ENCODE measurements around the gene E2F6.
A peak's percentile ranks its signal among the peaks of the same experiment; 100 is the strongest.

E2F6 gene

GRCh38 chr2:11466307-11467128 lies 557 bp upstream of the E2F6 start:
- H3K27ac ChIP-seq (ENCODE audit: low read depth, low read length): no peak overlapping the region

GRCh38 chr2:11465110-11465484 lies 864 bp downstream of the E2F6 start:
- H2BK5ac ChIP-seq (ENCODE audit: low read length): no peak overlapping the region
- no peak overlapping the region for H2BK15ac ChIP-seq (replicated peaks; ENCODE audit: low read depth)
- no peaks in the 10 kb centered on the region for H3K27me3 ChIP-seq (ENCODE audit: insufficient read depth, low read length, poor library complexity)
- no CpG with 5 or more reads among the region's 6 CpGs for WGBS (ENCODE audit: extremely low coverage, insufficient coverage, low lambda C conversion rate)
- H3K36me3 ChIP-seq (ENCODE audit: control insufficient read depth, insufficient read depth, low read length): no peaks in the 10 kb centered on the region
- H3K4ac ChIP-seq (ENCODE audit: low read depth, low read length): peak overlapping the region; percentile 56
- DNase-seq: no peak
- peaks cover 26% of the 10 kb centered on the region for H3K79me2 ChIP-seq (ENCODE audit: control insufficient read depth, insufficient read depth, low read length)
- H3K4me2 ChIP-seq (ENCODE audit: low read length): peak overlapping the region; percentile 88
- H3K4me3 ChIP-seq (ENCODE audit: low read length): peak overlapping the region; percentile 69
- no peak overlapping the region for H3K27ac ChIP-seq (ENCODE audit: low read depth, low read length)
- no peak overlapping the region for H2BK120ac ChIP-seq (ENCODE audit: low read depth, low read length)
- no peak overlapping the region for H4K5ac ChIP-seq (ENCODE audit: low read length)
- H3K79me1 ChIP-seq (ENCODE audit: low read length): peaks cover 15% of the 10 kb centered on the region
- peak overlapping the region; percentile 89 for H3K56ac ChIP-seq (ENCODE audit: low read length)
- peaks cover 3% of the 10 kb centered on the region for H3K4me1 ChIP-seq (ENCODE audit: control insufficient read depth, low read depth, low read length)
- H3K9ac ChIP-seq (ENCODE audit: low read length): peak overlapping the region; percentile 78
- H4K8ac ChIP-seq (ENCODE audit: low read depth, low read length): peak overlapping the region; percentile 42
- peak overlapping the region; percentile 7 for H2AK5ac ChIP-seq (ENCODE audit: low read length)
- no peak overlapping the region for H3K23ac ChIP-seq (ENCODE audit: low read length)
- H3K18ac ChIP-seq (ENCODE audit: low read length): peak overlapping the region; percentile 31

More at GRCh38 chr2:11466307-11467128, 557 bp upstream of the E2F6 start:
- Histone ChIP-seq H2BK15ac (replicated peaks; ENCODE audit: low read depth) (no peak overlapping the region), H3K4me3 (ENCODE audit: low read length) (no peak overlapping the region), H3K9ac (ENCODE audit: low read length) (peak overlapping the region; percentile 6), H3K79me2 (ENCODE audit: control insufficient read depth, insufficient read depth, low read length) (peaks cover 14% of the 10 kb centered on the region), H3K18ac (ENCODE audit: low read length) (no peak overlapping the region), H3K27me3 (ENCODE audit: insufficient read depth, low read length, poor library complexity) (no peaks in the 10 kb centered on the region), H3K23ac (ENCODE audit: low read length) (no peak overlapping the region), H3K4ac (ENCODE audit: low read depth, low read length) (no peak overlapping the region), H3K79me1 (ENCODE audit: low read length) (peaks cover 7% of the 10 kb centered on the region), H3K56ac (ENCODE audit: low read length) (peak overlapping the region; percentile 67), H2BK120ac (ENCODE audit: low read depth, low read length) (no peak overlapping the region), H4K5ac (ENCODE audit: low read length) (no peak overlapping the region), H4K8ac (ENCODE audit: low read depth, low read length) (no peak overlapping the region), H3K4me1 (ENCODE audit: control insufficient read depth, low read depth, low read length) (peaks cover 3% of the 10 kb centered on the region), H2BK5ac (ENCODE audit: low read length) (no peak overlapping the region), H2AK5ac (ENCODE audit: low read length) (no peak overlapping the region), H3K36me3 (ENCODE audit: control insufficient read depth, insufficient read depth, low read length) (no peaks in the 10 kb centered on the region), H3K4me2 (ENCODE audit: low read length) (no peak overlapping the region)
- DNase-seq: no peak
- no CpG with 5 or more reads among the region's 26 CpGs for WGBS (ENCODE audit: extremely low coverage, insufficient coverage, low lambda C conversion rate)

- peaks cover 57% of the 10 kb centered on the region for H3K79me2 ChIP-seq (ENCODE audit: control insufficient read depth, insufficient read depth, low read length)
- peaks cover 6% of the 10 kb centered on the region for H3K4me1 ChIP-seq (ENCODE audit: control insufficient read depth, low read depth, low read length)
- no peak overlapping the region for H2AK5ac ChIP-seq (ENCODE audit: low read length)
- no peak overlapping the region for H3K4me3 ChIP-seq (ENCODE audit: low read length)
- DNase-seq: no peak
- no peak overlapping the region for H3K9ac ChIP-seq (ENCODE audit: low read length)
- no peak overlapping the region for H4K5ac ChIP-seq (ENCODE audit: low read length)
- peaks cover 31% of the 10 kb centered on the region for H3K79me1 ChIP-seq (ENCODE audit: low read length)
- H3K18ac ChIP-seq (ENCODE audit: low read length): no peak overlapping the region
- no peak overlapping the region for H2BK5ac ChIP-seq (ENCODE audit: low read length)
- H2BK120ac ChIP-seq (ENCODE audit: low read depth, low read length): no peak overlapping the region
- H3K23ac ChIP-seq (ENCODE audit: low read length): no peak overlapping the region
- no peak overlapping the region for H2BK15ac ChIP-seq (replicated peaks; ENCODE audit: low read depth)
- H3K27me3 ChIP-seq (ENCODE audit: insufficient read depth, low read length, poor library complexity): no peaks in the 10 kb centered on the region
- H3K27ac ChIP-seq (ENCODE audit: low read depth, low read length): no peak overlapping the region
- peaks cover 3% of the 10 kb centered on the region for H3K36me3 ChIP-seq (ENCODE audit: control insufficient read depth, insufficient read depth, low read length)
- no peak overlapping the region for H3K56ac ChIP-seq (ENCODE audit: low read length)
- no CpG with 5 or more reads among the region's 4 CpGs for WGBS (ENCODE audit: extremely low coverage, insufficient coverage, low lambda C conversion rate)
- H3K4me2 ChIP-seq (ENCODE audit: low read length): no peak overlapping the region
- no peak overlapping the region for H4K8ac ChIP-seq (ENCODE audit: low read depth, low read length)
- no peak overlapping the region for H3K4ac ChIP-seq (ENCODE audit: low read depth, low read length)
Observed at GRCh38 chr2:11459816-11460215, 6.1 kb downstream of the E2F6 start.

DNA sequence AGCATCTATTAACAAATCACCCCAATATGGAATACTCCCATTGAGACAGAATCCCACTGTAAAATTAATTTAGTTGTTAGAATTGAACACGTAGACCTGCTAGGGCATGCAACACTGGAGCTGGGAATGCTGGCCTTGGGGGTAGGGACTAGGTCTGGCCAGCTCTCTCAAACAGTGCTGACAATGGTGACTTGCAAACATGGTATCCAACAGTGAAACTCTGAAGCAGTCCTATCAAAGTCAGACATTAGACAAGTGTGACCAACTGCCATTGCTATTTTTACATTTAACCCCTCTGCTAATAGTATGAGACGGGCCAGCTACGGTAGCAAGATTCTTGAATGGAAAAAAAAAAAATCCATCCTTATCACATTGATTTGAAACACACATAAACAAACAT lies 7.2 kb downstream of the E2F6 start:
- Histone ChIP-seq H4K8ac (ENCODE audit: low read depth, low read length) (no peak overlapping the region), H2BK120ac (ENCODE audit: low read depth, low read length) (no peak overlapping the region), H2BK5ac (ENCODE audit: low read length) (no peak overlapping the region), H3K27me3 (ENCODE audit: insufficient read depth, low read length, poor library complexity) (no peaks in the 10 kb centered on the region), H3K9ac (ENCODE audit: low read length) (no peak overlapping the region), H3K79me2 (ENCODE audit: control insufficient read depth, insufficient read depth, low read length) (peaks cover 54% of the 10 kb centered on the region), H3K23ac (ENCODE audit: low read length) (no peak overlapping the region), H3K27ac (ENCODE audit: low read depth, low read length) (no peak overlapping the region), H3K4me2 (ENCODE audit: low read length) (no peak overlapping the region), H3K4ac (ENCODE audit: low read depth, low read length) (no peak overlapping the region), H4K5ac (ENCODE audit: low read length) (no peak overlapping the region), H3K4me1 (ENCODE audit: control insufficient read depth, low read depth, low read length) (peaks cover 6% of the 10 kb centered on the region), H3K79me1 (ENCODE audit: low read length) (peaks cover 29% of the 10 kb centered on the region), H3K4me3 (ENCODE audit: low read length) (no peak overlapping the region), H3K56ac (ENCODE audit: low read length) (peak overlapping the region; percentile 17), H3K36me3 (ENCODE audit: control insufficient read depth, insufficient read depth, low read length) (peaks cover 3% of the 10 kb centered on the region), H2BK15ac (replicated peaks; ENCODE audit: low read depth) (no peak overlapping the region), H3K18ac (ENCODE audit: low read length) (no peak overlapping the region), H2AK5ac (ENCODE audit: low read length) (no peak overlapping the region)
- DNase-seq: no peak
- WGBS (ENCODE audit: extremely low coverage, insufficient coverage, low lambda C conversion rate): no CpG with 5 or more reads among the region's 3 CpGs

- no peak for DNase-seq
- peaks cover 3% of the 10 kb centered on the region for H3K36me3 ChIP-seq (ENCODE audit: control insufficient read depth, insufficient read depth, low read length)
- H4K5ac ChIP-seq (ENCODE audit: low read length): no peak overlapping the region
- no peak overlapping the region for H4K8ac ChIP-seq (ENCODE audit: low read depth, low read length)
- no peak overlapping the region for H3K56ac ChIP-seq (ENCODE audit: low read length)
- peaks cover 6% of the 10 kb centered on the region for H3K4me1 ChIP-seq (ENCODE audit: control insufficient read depth, low read depth, low read length)
- H3K79me1 ChIP-seq (ENCODE audit: low read length): peaks cover 29% of the 10 kb centered on the region
- H3K23ac ChIP-seq (ENCODE audit: low read length): no peak overlapping the region
- H3K27me3 ChIP-seq (ENCODE audit: insufficient read depth, low read length, poor library complexity): no peaks in the 10 kb centered on the region
- no peak overlapping the region for H2BK5ac ChIP-seq (ENCODE audit: low read length)
- H2BK15ac ChIP-seq (replicated peaks; ENCODE audit: low read depth): no peak overlapping the region
- no peak overlapping the region for H3K9ac ChIP-seq (ENCODE audit: low read length)
- no peak overlapping the region for H3K4me2 ChIP-seq (ENCODE audit: low read length)
- peaks cover 51% of the 10 kb centered on the region for H3K79me2 ChIP-seq (ENCODE audit: control insufficient read depth, insufficient read depth, low read length)
- no peak overlapping the region for H2AK5ac ChIP-seq (ENCODE audit: low read length)
- H3K27ac ChIP-seq (ENCODE audit: low read depth, low read length): no peak overlapping the region
- WGBS (ENCODE audit: extremely low coverage, insufficient coverage, low lambda C conversion rate): no CpG with 5 or more reads among the region's 1 CpG
- no peak overlapping the region for H2BK120ac ChIP-seq (ENCODE audit: low read depth, low read length)
- H3K18ac ChIP-seq (ENCODE audit: low read length): no peak overlapping the region
- no peak overlapping the region for H3K4me3 ChIP-seq (ENCODE audit: low read length)
- H3K4ac ChIP-seq (ENCODE audit: low read depth, low read length): no peak overlapping the region
Observed at GRCh38 chr2:11457935-11458334, 8.0 kb downstream of the E2F6 start.
